ENCODE data around the gene ZG16.

- TF ChIP-seq CTCF (conservative IDR thresholded peaks at IDR 0.05 in 1 of 2, IDR thresholded peaks at IDR 0.05 in 1 of 2; ENCODE audit: extremely low read depth in 1 of 2, insufficient read depth in 1 of 2, low read depth in 1 of 2, low read length in 2 of 2) (no peak), EZH2 (IDR thresholded peaks at IDR 0.05; ENCODE audit: borderline replicate concordance, low read length) (no peak)
These were observed 43.6 kb downstream of the ZG16 start for GRCh38 chr16:29821643-29822115.

Data from mammary epithelial cell (primary cell).